AG04450 (cell line): ENCODE data around the gene LONRF3. TPM values are rescaled to one million over a fixed set of nuclear protein-coding genes. Genes with fewer than 3 reads are reported as not detected.

Source experiments
- CTCF ChIA-PET: fragments of 300-600, 350-600 bp; formaldehyde crosslinking; extraction: SDS; loops from one replicate; lab custom pipeline; 2022; ENCODE audit warnings: antibody characterized with exemption, inconsistent platforms; lab: Charles Lee
- POLR2A ChIA-PET: fragments of 350-600 bp; formaldehyde crosslinking; extraction: SDS; loops from one replicate; lab custom pipeline; 2021; ENCODE audit warnings: antibody characterized with exemption, inconsistent platforms; lab: Yijun Ruan, JAX
- DNase-seq: peaks from one replicate; pipeline ENCODE4 v3.0.0-alpha.2; 2011; ENCODE audit warnings: low read depth, low spot score
- H3K27ac ChIP-seq: one replicate; pipeline ENCODE4 v1.5.1; 2012; ENCODE audit warnings: low read depth, low read length, control low read depth
- H3K27me3 ChIP-seq: one replicate; pipeline ENCODE4 v1.6.0; 2012; ENCODE audit warnings: low read length; ENCODE audit not compliant: control insufficient read depth, insufficient read depth
- H3K4me3 ChIP-seq: 2 replicates; pipeline ENCODE4 v1.5.1; 2011; ENCODE audit warnings: mild to moderate bottlenecking, low read depth, low read length, control low read depth
- H3K9me3 ChIP-seq: 2 replicates; pipeline ENCODE4 v1.5.1; 2012; ENCODE audit warnings: low read length; ENCODE audit not compliant: control insufficient read depth, insufficient read depth
- CTCF ChIP-seq: IDR thresholded peaks from 2 replicates; pipeline ENCODE4 v1.5.1; 2011; ENCODE audit warnings: low read depth, low read length, control low read depth, inconsistent platforms
- polyA plus RNA-seq: library from polyadenylated mRNA; depleted of rRNA; stranded (reverse); fragments of >200 nt; gene quantifications from 2 replicates; pipeline ENCODE4 v1.2.3, GENCODE V29; 2011

Gene LONRF3
- polyA plus RNA-seq, 1 experiment, result not detected

GRCh38 chrX:118975831-118976598 lies 1.6 kb downstream of the LONRF3 start:
- no peak for TF ChIP-seq CTCF
- CTCF ChIA-PET, result no interaction called here
- Histone ChIP-seq H3K4me3 (peak overlapping the region; percentile 44), H3K9me3 (peaks cover 3% of the 10 kb centered on the region; the same call in 1 of the 2 replicates), H3K27ac (no peak overlapping the region), H3K27me3 (peaks cover 26% of the 10 kb centered on the region)
- POLR2A ChIA-PET, result no interaction called here
- DNase-seq, result no peak

- no peak for DNase-seq
- Histone ChIP-seq H3K4me3 (no peak overlapping the region), H3K27ac (no peak overlapping the region)
Measured at GRCh38 chrX:118976599-118977340, 2.4 kb downstream of the LONRF3 start.

GRCh38 chrX:118977424-118977823 lies 3.0 kb downstream of the LONRF3 start:
- CTCF ChIA-PET, result interaction anchor here (0.7 to 0.8 kb wide), 2 partner anchors 27 to 31 kb away, joined by 3 to 4 read pairs; no protein-coding TSS in a partner anchor
- Histone ChIP-seq H3K27ac (no peak overlapping the region), H3K27me3 (peaks cover 26% of the 10 kb centered on the region), H3K9me3 (peaks cover 3% of the 10 kb centered on the region; the same call in 1 of the 2 replicates), H3K4me3 (no peak overlapping the region)
- no peak for TF ChIP-seq CTCF
- DNase-seq, result no peak
- POLR2A ChIA-PET, result no interaction called here

More at GRCh38 chrX:118976599-118977340, 2.4 kb downstream of the LONRF3 start:
- peaks cover 26% of the 10 kb centered on the region for H3K27me3 ChIP-seq
- CTCF ChIA-PET, result interaction anchor here (0.7 to 0.8 kb wide), 2 partner anchors 28 to 32 kb away, joined by 3 to 4 read pairs; no protein-coding TSS in a partner anchor
- no peak for TF ChIP-seq CTCF
- peaks cover 3% of the 10 kb centered on the region; the same call in 1 of the 2 replicates for H3K9me3 ChIP-seq
- POLR2A ChIA-PET, result no interaction called here

GRCh38 chrX:118978451-118978850 lies 4.0 kb downstream of the LONRF3 start:
- TF ChIP-seq CTCF, result no peak
- no peak for DNase-seq
- POLR2A ChIA-PET, result no interaction called here
- Histone ChIP-seq H3K4me3 (no peak overlapping the region), H3K27me3 (peaks cover 23% of the 10 kb centered on the region), H3K27ac (no peak overlapping the region), H3K9me3 (peaks cover 3% of the 10 kb centered on the region; the same call in 1 of the 2 replicates)
- CTCF ChIA-PET, result no interaction called here
